PFSK-1 (cell line): ENCODE data around the gene OR6Y1.

Source experiments
- FOXP2 ChIP-seq: optimal IDR thresholded peaks from 2 replicates; pipeline ENCODE3; 2011; ENCODE audit warnings: borderline replicate concordance, control low read depth, inconsistent platforms; ENCODE audit not compliant: insufficient read depth; ENCODE audit errors: extremely low read length, extremely low read depth
- POLR2AphosphoS5 ChIP-seq: IDR thresholded peaks from 2 replicates; pipeline ENCODE4 v1.6.1; 2012; ENCODE audit warnings: low read depth, mild to moderate bottlenecking, control low read depth, low read length, moderate library complexity
- REST ChIP-seq, 2 experiments: IDR thresholded peaks; 2 replicates each; pipeline versions ENCODE4 v1.6.1 to v1.8.0; 2011 to 2012; ENCODE audit warnings: low read depth in 2 of 2, low read length in 2 of 2, control low read depth in 1 of 2, inconsistent platforms in 1 of 2, mild to moderate bottlenecking in 1 of 2, moderate library complexity in 1 of 2; ENCODE audit not compliant: insufficient read depth in 1 of 2
- SIN3A ChIP-seq: IDR thresholded peaks from 2 replicates; pipeline ENCODE4 v1.6.1; 2012; ENCODE audit warnings: mild to moderate bottlenecking, low read length, moderate library complexity, borderline replicate concordance; ENCODE audit not compliant: insufficient read depth
- TAF1 ChIP-seq: IDR thresholded peaks from 2 replicates; pipeline ENCODE4 v1.6.1; 2012; ENCODE audit warnings: low read length, control low read depth, borderline replicate concordance; ENCODE audit not compliant: insufficient read depth

The OR6Y1 gene

DNA sequence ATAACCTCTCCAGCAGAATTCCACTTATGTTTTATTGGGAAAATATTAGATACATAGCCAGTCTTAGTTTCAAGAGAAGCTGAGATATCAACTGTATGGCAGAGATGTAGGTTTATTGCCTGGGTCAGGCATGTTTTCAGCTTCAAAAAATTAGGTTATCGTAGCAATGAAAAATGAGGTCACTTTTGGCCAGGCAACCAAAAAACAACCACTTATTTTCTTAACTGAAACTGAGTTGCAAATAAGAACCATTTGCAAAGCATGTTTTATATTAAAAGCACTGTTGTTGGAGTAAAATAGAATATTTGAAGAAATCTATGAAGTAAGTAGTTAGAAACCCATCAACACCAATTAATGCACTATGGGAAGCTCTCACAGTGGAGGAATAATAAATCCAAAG lies 5.5 kb upstream of the OR6Y1 start:
- TF ChIP-seq TAF1 (no peak), FOXP2 (no peak), POLR2AphosphoS5 (no peak), REST (IDR thresholded peaks at IDR 0.05; ENCODE audit: insufficient read depth in 1 of 2, low read depth in 2 of 2, low read length in 2 of 2) (no peak), SIN3A (no peak)

GRCh38 chr1:158552296-158552695 lies 1.9 kb downstream of the OR6Y1 start:
- TF ChIP-seq FOXP2: no peak
- no peak for TF ChIP-seq TAF1
- no peak for TF ChIP-seq REST (IDR thresholded peaks at IDR 0.05; ENCODE audit: insufficient read depth in 1 of 2, low read depth in 2 of 2, low read length in 2 of 2)
- no peak for TF ChIP-seq SIN3A
- TF ChIP-seq POLR2AphosphoS5: no peak

DNA sequence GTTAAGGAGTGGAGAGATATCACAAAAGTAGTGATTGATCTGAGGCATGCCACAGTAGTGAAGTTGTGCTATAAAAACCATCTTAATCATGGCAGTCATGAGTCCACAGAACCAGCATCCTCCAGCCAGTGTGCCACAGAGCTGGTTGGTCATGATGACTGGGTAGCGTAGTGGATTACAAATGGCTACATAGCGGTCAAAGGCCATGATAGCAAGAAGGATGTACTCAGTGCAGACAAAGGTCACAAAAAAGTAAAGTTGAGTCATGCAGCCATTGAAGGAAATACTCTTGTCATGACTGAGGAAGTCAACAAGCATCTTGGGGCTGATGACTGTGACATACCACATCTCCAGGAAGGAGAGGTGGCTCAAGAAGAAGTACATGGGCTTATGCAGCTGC lies 6.7 kb downstream of the OR6Y1 start:
- no peak for TF ChIP-seq TAF1

DNA sequence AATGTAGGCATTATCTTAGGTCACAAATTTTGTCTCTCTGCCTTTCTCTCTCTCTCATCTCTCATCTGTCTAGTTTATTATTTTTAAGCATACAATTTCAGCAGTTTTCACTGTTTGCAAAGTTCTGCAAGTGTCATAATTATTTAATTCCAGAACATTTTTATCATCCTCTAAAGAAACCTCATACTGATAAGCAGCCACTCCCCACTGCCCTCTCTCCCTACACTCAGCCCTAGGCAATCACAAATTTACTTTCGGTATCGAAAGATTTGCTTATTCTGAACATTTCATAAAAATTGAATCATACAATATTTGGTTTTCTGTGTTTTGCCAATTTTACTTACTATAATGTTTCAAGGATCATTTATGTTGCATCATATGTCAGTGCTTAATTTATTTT lies 16.6 kb downstream of the OR6Y1 start:
- TF ChIP-seq TAF1: no peak
- no peak for TF ChIP-seq SIN3A
- TF ChIP-seq POLR2AphosphoS5: no peak
- TF ChIP-seq FOXP2: no peak
- TF ChIP-seq REST (IDR thresholded peaks at IDR 0.05; ENCODE audit: insufficient read depth in 1 of 2, low read depth in 2 of 2, low read length in 2 of 2): no peak

DNA sequence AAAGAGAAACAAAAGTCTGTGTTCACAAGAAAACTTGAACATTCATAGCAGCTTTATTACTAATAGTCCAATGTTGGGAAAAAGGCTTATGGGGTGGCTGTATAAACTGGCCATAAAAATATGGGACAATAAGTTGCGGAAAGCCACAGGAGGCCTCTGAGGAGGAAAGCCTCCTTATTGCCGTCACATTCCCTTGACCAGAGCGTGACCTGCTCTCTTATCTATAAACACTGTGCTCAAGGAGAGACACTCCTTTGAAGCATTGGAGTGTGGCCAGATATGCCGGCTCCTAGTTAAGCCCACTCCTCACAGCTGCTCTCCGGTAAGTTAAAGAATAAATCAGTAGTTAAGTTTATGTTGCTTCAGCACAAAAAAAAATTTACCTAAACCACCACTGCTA lies 19.7 kb downstream of the OR6Y1 start:
- TF ChIP-seq SIN3A: no peak
- TF ChIP-seq REST (IDR thresholded peaks at IDR 0.05; ENCODE audit: insufficient read depth in 1 of 2, low read depth in 2 of 2, low read length in 2 of 2): no peak
- no peak for TF ChIP-seq TAF1
- TF ChIP-seq POLR2AphosphoS5: no peak
- TF ChIP-seq FOXP2: no peak
